Liver (tissue), 9 donors: ENCODE measurements around the gene LOX. TPM values are rescaled to one million over a fixed set of nuclear protein-coding genes. Genes with fewer than 3 reads are reported as not detected.

Experiments used
- DNase-seq: peaks from one replicate; pipeline ENCODE4 v3.0.0-alpha.2; 2017; ENCODE audit warnings: low spot score
- H3K27ac ChIP-seq, 2 donors: one replicate each; pipeline ENCODE4 v1.7.0; 2013; ENCODE audit warnings: inconsistent platforms in 2 of 2, low read length in 2 of 2, control low read depth in 1 of 2, low read depth in 1 of 2, mild to moderate bottlenecking in 1 of 2
- H3K27me3 ChIP-seq, 4 donors: one replicate each; pipeline versions ENCODE4 v1.6.1 to v1.7.0; 2013; ENCODE audit warnings: low read length in 3 of 4, inconsistent platforms in 1 of 4, mild to moderate bottlenecking in 1 of 4, moderate library complexity in 1 of 4; ENCODE audit not compliant: control insufficient read depth in 4 of 4, insufficient read depth in 4 of 4
- H3K36me3 ChIP-seq, 4 donors: one replicate each; pipeline versions ENCODE4 v1.6.1 to v1.7.0; 2013; ENCODE audit warnings: low read length in 3 of 4, mild to moderate bottlenecking in 3 of 4, low read depth in 1 of 4, moderate library complexity in 1 of 4; ENCODE audit not compliant: control insufficient read depth in 4 of 4, insufficient read depth in 3 of 4
- H3K4me1 ChIP-seq, 4 donors: one replicate each; pipeline versions ENCODE4 v1.6.1 to v1.7.0; 2013; ENCODE audit warnings: low read length in 3 of 4, mild to moderate bottlenecking in 3 of 4, moderate library complexity in 1 of 4; ENCODE audit not compliant: control insufficient read depth in 4 of 4, insufficient read depth in 4 of 4
- H3K4me3 ChIP-seq, 3 donors: one replicate each; pipeline versions ENCODE4 v1.6.1 to v1.7.0; 2013; ENCODE audit warnings: low read length in 3 of 3, control low read depth in 1 of 3, low read depth in 1 of 3, mild to moderate bottlenecking in 1 of 3
- H3K9ac ChIP-seq, 2 donors: one replicate each; pipeline ENCODE4 v1.7.0; 2013; ENCODE audit warnings: low read length in 2 of 2, mild to moderate bottlenecking in 2 of 2, moderate library complexity in 2 of 2, control low read depth in 1 of 2, low read depth in 1 of 2
- H3K9me3 ChIP-seq, 4 donors: one replicate each; pipeline versions ENCODE4 v1.6.1 to v1.7.0; 2013; ENCODE audit warnings: low read length in 3 of 4; ENCODE audit not compliant: control insufficient read depth in 4 of 4
- CTCF ChIP-seq: fragments of 150-350 bp; IDR thresholded peaks from 2 replicates; pipeline ENCODE4 v1.5.1; 2017; ENCODE audit warnings: improper control_type of control experiment, low read depth, low read length; ENCODE audit not compliant: missing input control
- EGR1 ChIP-seq, 2 donors: IDR thresholded peaks; 2 replicates each; pipeline ENCODE4 v1.6.1; 2016 to 2018; ENCODE audit warnings: antibody characterized with exemption in 2 of 2, low read depth in 2 of 2
- FOXA1 ChIP-seq: IDR thresholded peaks from 2 replicates; pipeline ENCODE4 v1.6.1; 2016; ENCODE audit warnings: antibody characterized with exemption
- FOXA2 ChIP-seq: IDR thresholded peaks from 2 replicates; pipeline ENCODE4 v1.6.1; 2016; ENCODE audit warnings: antibody characterized with exemption
- GABPA ChIP-seq, 2 donors: IDR thresholded peaks in 1 of 2; conservative IDR thresholded peaks in 1 of 2; 2 replicates each; pipeline ENCODE4 v1.6.1; 2016; ENCODE audit warnings: antibody characterized with exemption in 2 of 2, mild to moderate bottlenecking in 1 of 2, moderate library complexity in 1 of 2
- HNF4G ChIP-seq: IDR thresholded peaks from 2 replicates; pipeline ENCODE4 v1.6.1; 2016; ENCODE audit warnings: antibody characterized with exemption
- NR2F2 ChIP-seq: IDR thresholded peaks from 2 replicates; pipeline ENCODE4 v1.6.1; 2016; ENCODE audit warnings: antibody characterized with exemption
- REST ChIP-seq: IDR thresholded peaks from 2 replicates; pipeline ENCODE4 v1.6.1; 2016; ENCODE audit warnings: antibody characterized with exemption, mild to moderate bottlenecking
- SP1 ChIP-seq: IDR thresholded peaks from 2 replicates; pipeline ENCODE4 v1.6.1; 2018; ENCODE audit warnings: antibody characterized with exemption, mild to moderate bottlenecking
- TAF1 ChIP-seq: conservative IDR thresholded peaks from 2 replicates; pipeline ENCODE4 v1.6.1; 2016; ENCODE audit warnings: antibody characterized with exemption, mild to moderate bottlenecking
- YY1 ChIP-seq: IDR thresholded peaks from 2 replicates; pipeline ENCODE4 v1.6.1; 2016; ENCODE audit warnings: antibody characterized with exemption, mild to moderate bottlenecking
- ZBTB33 ChIP-seq: IDR thresholded peaks from 2 replicates; pipeline ENCODE4 v1.6.1; 2016; ENCODE audit warnings: antibody characterized with exemption
- WGBS: extraction: QIAGEN DNeasy Blood & Tissue Kit; methylation state at CpG from one replicate; pipeline ENCODE4 v1.1.7; 2013; 5-methylcytosine and 5-hydroxymethylcytosine counted together
- polyA plus RNA-seq, 2 donors: library from polyadenylated mRNA; stranded (reverse) in 1 of 2; unstranded in 1 of 2; fragments of 200-250 nt in 1 of 2; fragments of >200 nt in 1 of 2; fragmentation: Nextera tagmentation in 1 of 2; extraction: Ambion mirVana in 1 of 2; gene quantifications; one replicate each; pipeline versions ENCODE4 v1.2.1 to v1.2.3, GENCODE V29; 2013 to 2015
- total RNA-seq, 2 donors: library from RNA; depleted of rRNA; stranded (reverse); fragments of >200 nt; gene quantifications; one replicate each; pipeline ENCODE4 v1.2.3, GENCODE V29; 2014
- TF ChIP-seq, protein P1 (sequence below): IDR thresholded peaks from 2 replicates; pipeline ENCODE4 v1.6.1; 2016; ENCODE audit warnings: antibody characterized with exemption
- donor health status: healthy.
- donor health status: healthy.
- donor health status: healthy.
- donor health status: healthy.
- donor health status: healthy.

LOX gene
- total and polyA plus RNA-seq, 4 donors, result 0.42 to 2.2 (median 0.92) TPM

- Histone ChIP-seq H3K9me3 (no peaks in the 10 kb centered on the region), H3K27me3 (peaks cover 0 to 3% (median 0%) of the 10 kb centered on the region in 4 donors), H3K27ac (no peak overlapping the region), H3K9ac (no peak overlapping the region), H3K4me1 (no peaks in the 10 kb centered on the region), H3K4me3 (no peak overlapping the region), H3K36me3 (no peaks in the 10 kb centered on the region)
- 75% methylated on average over 6 of the region's 6 CpGs for WGBS
- TF ChIP-seq SP1, result no peak
- TF ChIP-seq, protein P1, sequence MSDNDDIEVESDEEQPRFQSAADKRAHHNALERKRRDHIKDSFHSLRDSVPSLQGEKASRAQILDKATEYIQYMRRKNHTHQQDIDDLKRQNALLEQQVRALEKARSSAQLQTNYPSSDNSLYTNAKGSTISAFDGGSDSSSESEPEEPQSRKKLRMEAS, result no peak
- no peak for TF ChIP-seq GABPA (IDR thresholded peaks at IDR 0.05 in 1 of 2, conservative IDR thresholded peaks at IDR 0.05 in 1 of 2)
- no peak for TF ChIP-seq FOXA2
- no peak for TF ChIP-seq REST
- TF ChIP-seq CTCF, result no peak
- no peak for TF ChIP-seq ZBTB33
- TF ChIP-seq NR2F2, result no peak
- no peak for TF ChIP-seq YY1
- no peak for TF ChIP-seq TAF1
- DNase-seq, result peak; percentile 67
These were observed 34.9 kb upstream of the LOX start for GRCh38 chr5:122112733-122113558.

DNA sequence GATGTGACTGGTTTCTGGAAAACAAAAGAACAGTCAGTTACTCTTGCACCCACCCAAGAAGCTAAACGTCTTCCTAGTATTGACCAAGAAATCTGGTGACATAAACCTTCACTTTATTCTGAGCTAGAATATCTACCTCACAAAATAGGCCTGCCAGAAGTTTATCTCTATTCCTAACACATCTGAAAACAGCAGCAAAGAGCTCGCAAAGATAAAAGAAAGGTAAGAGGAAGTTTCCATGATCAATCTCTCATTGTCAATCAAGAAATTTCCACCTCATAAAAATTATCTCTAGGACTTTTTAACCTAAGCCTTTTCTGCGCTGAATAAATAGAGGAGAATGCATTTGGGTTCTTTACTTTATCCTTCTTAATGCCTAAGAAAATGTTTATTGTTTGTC lies 34.0 kb upstream of the LOX start:
- no peak overlapping the region for H3K4me3 ChIP-seq
- no peak overlapping the region for H3K27ac ChIP-seq
- no peaks in the 10 kb centered on the region for H3K9me3 ChIP-seq
- WGBS, result 52% methylated on average over 3 of the region's 3 CpGs
- no peak for DNase-seq
- no peak overlapping the region for H3K9ac ChIP-seq
- H3K36me3 ChIP-seq, result no peaks in the 10 kb centered on the region
- H3K4me1 ChIP-seq, result no peaks in the 10 kb centered on the region
- TF ChIP-seq TAF1 (no peak), HNF4G (no peak), YY1 (no peak), EGR1 (IDR thresholded peaks at IDR 0.05; ENCODE audit: low read depth in 2 of 2) (no peak), NR2F2 (no peak), FOXA1 (no peak), GABPA (IDR thresholded peaks at IDR 0.05 in 1 of 2, conservative IDR thresholded peaks at IDR 0.05 in 1 of 2) (no peak), ZBTB33 (no peak)
- peaks cover 0 to 3% (median 0%) of the 10 kb centered on the region in 4 donors for H3K27me3 ChIP-seq
